HCT116 (cell line): ENCODE data around the gene LRRC4B. TPM values are rescaled to one million over a fixed set of nuclear protein-coding genes. Genes with fewer than 3 reads are reported as not detected.

Source experiments
- ATAC-seq: fragments of 200-7000 bp; cut with Tn5 transposase; 2 replicates; pipeline ENCODE4 v1.9.1; 2020; ENCODE audit warnings: mild to moderate bottlenecking, moderate library complexity
- BruUV-seq: library from RNA; stranded (reverse); fragments of 400-500 nt; replicated peaks from 2 replicates; lab custom pipeline; 2021; lab: Mats Ljungman, UMichigan
- CTCF ChIA-PET: fragments of 300-600 bp; sonication (Branson Sonifier 250); formaldehyde crosslinking; loops from one replicate; lab custom pipeline; 2021; ENCODE audit warnings: antibody characterized with exemption; lab: Charles Lee
- POLR2A ChIA-PET: fragments of 300-600, 350-600 bp; sonication (Branson Sonifier 250); formaldehyde crosslinking; loops from one replicate; lab custom pipeline; 2021; ENCODE audit warnings: antibody characterized with exemption; lab: Charles Lee
- RAD21 ChIA-PET, 2 experiments: fragments of 300-600 bp; sonication (Branson Sonifier 250); formaldehyde crosslinking; loops; one replicate each; lab custom pipeline; 2023; ENCODE audit warnings: low total read pairs in 2 of 2; ENCODE audit not compliant: uncharacterized antibody in 2 of 2, unreplicated experiment in 2 of 2, low non-redundant PET in 1 of 2; lab: Charles Lee
- DNase-seq: peaks from one replicate; pipeline ENCODE4 v3.0.0-alpha.2; 2010; ENCODE audit warnings: low read depth, low spot score
- H2AFZ ChIP-seq: fragments of 200-600 bp; shearing (Covaris generic), sonication (generic); 2 replicates; pipeline ENCODE4 v1.6.1; 2017; ENCODE audit warnings: low read depth, mixed run types, mixed read lengths, antibody characterized with exemption, low read length; ENCODE audit not compliant: poor library complexity, severe bottlenecking
- H3K27ac ChIP-seq: 2 replicates; pipeline ENCODE4 v1.5.1; 2012; ENCODE audit warnings: low read depth, low read length
- H3K27me3 ChIP-seq: fragments of 200-600 bp; sonication (generic); 2 replicates; pipeline ENCODE4 v1.6.1; 2016; ENCODE audit warnings: mixed run types, low read length, mixed read lengths; ENCODE audit not compliant: insufficient read depth
- H3K36me3 ChIP-seq, 2 experiments: fragments of 200-500 bp in 1 of 2; fragments of 200-600 bp in 1 of 2; sonication (Bioruptor generic) in 1 of 2; sonication (generic) in 1 of 2; 2 replicates each; pipeline versions ENCODE4 v1.5.1 to v1.6.1; 2014 to 2016; ENCODE audit warnings: low read length in 2 of 2, inconsistent platforms in 1 of 2, mixed read lengths in 1 of 2, mixed run types in 1 of 2; ENCODE audit not compliant: insufficient read depth in 2 of 2, control insufficient read depth in 1 of 2
- H3K4me1 ChIP-seq, 2 experiments: fragments of 200-600 bp in 1 of 2; sonication (generic) in 1 of 2; 2 replicates each; pipeline versions ENCODE4 v1.5.1 to v1.6.1; 2012 to 2017; ENCODE audit warnings: low read length in 2 of 2, inconsistent platforms in 1 of 2, mild to moderate bottlenecking in 1 of 2, mixed read lengths in 1 of 2, mixed run types in 1 of 2, moderate library complexity in 1 of 2; ENCODE audit not compliant: insufficient read depth in 2 of 2, control insufficient read depth in 1 of 2
- H3K4me2 ChIP-seq: fragments of 200-600 bp; sonication (generic); 2 replicates; pipeline ENCODE4 v1.6.1; 2017; ENCODE audit warnings: mixed run types, low read length, mixed read lengths
- H3K4me3 ChIP-seq, 2 experiments: fragments of 200-600 bp in 1 of 2; sonication (generic) in 1 of 2; replicated peaks in 1 of 2; 2 replicates each; pipeline ENCODE4 v1.5.1; 2011 to 2016; ENCODE audit warnings: low read length in 2 of 2, control low read depth in 1 of 2, low read depth in 1 of 2, mild to moderate bottlenecking in 1 of 2, mixed read lengths in 1 of 2, mixed run types in 1 of 2
- H3K79me2 ChIP-seq: fragments of 200-600 bp; sonication (generic); 2 replicates; pipeline ENCODE4 v1.6.1; 2017; ENCODE audit warnings: mild to moderate bottlenecking, mixed run types, low read length, moderate library complexity, mixed read lengths; ENCODE audit not compliant: insufficient read depth
- H3K9ac ChIP-seq: fragments of 200-600 bp; sonication (generic); 2 replicates; pipeline ENCODE4 v1.6.1; 2016; ENCODE audit warnings: low read length, mixed read lengths
- H3K9me2 ChIP-seq: fragments of 200-600 bp; sonication (generic), shearing (Covaris generic); 2 replicates; pipeline ENCODE4 v1.6.1; 2017; ENCODE audit warnings: mixed run types, mild to moderate bottlenecking, moderate library complexity; ENCODE audit not compliant: insufficient read depth
- H3K9me3 ChIP-seq, 2 experiments: fragments of 200-500 bp in 1 of 2; fragments of 200-600 bp in 1 of 2; sonication (Bioruptor generic) in 1 of 2; sonication (generic) in 1 of 2; 2 replicates each; pipeline ENCODE4 v1.6.1; 2014 to 2017; ENCODE audit warnings: low read length in 2 of 2, mixed read lengths in 2 of 2, inconsistent platforms in 1 of 2, low read depth in 1 of 2, mild to moderate bottlenecking in 1 of 2, mixed run types in 1 of 2, moderate library complexity in 1 of 2; ENCODE audit not compliant: control insufficient read depth in 1 of 2, insufficient read depth in 1 of 2
- H4K20me1 ChIP-seq: fragments of 200-600 bp; sonication (generic), shearing (Covaris generic); 2 replicates; pipeline ENCODE4 v1.6.1; 2017; ENCODE audit warnings: mixed run types, mild to moderate bottlenecking, moderate library complexity; ENCODE audit not compliant: insufficient read depth
- CEBPB ChIP-seq: IDR thresholded peaks from 2 replicates; pipeline ENCODE4 v1.6.1; 2012; ENCODE audit warnings: low read depth
- CTCF ChIP-seq, 3 experiments: fragments of 200-600 bp in 1 of 3; sonication (generic) in 1 of 3; IDR thresholded peaks in 2 of 3; conservative IDR thresholded peaks in 1 of 3; 2 replicates each; pipeline ENCODE4 v1.5.1; 2012 to 2017; ENCODE audit warnings: low read depth in 2 of 3, low read length in 2 of 3, antibody characterized with exemption in 1 of 3, borderline replicate concordance in 1 of 3, control low read depth in 1 of 3, mild to moderate bottlenecking in 1 of 3, mixed read lengths in 1 of 3, mixed run types in 1 of 3, moderate library complexity in 1 of 3; ENCODE audit not compliant: insufficient read depth in 1 of 3
- EZH2phosphoT487 ChIP-seq: fragments of 200-600 bp; IDR thresholded peaks from 2 replicates; pipeline ENCODE4 v1.6.1; 2018; ENCODE audit warnings: antibody characterized with exemption, borderline replicate concordance
- FOSL1 ChIP-seq: IDR thresholded peaks from 2 replicates; pipeline ENCODE4 v1.6.1; 2012; ENCODE audit warnings: low read depth
- YY1 ChIP-seq: IDR thresholded peaks from 2 replicates; pipeline ENCODE4 v1.6.1; 2011; ENCODE audit warnings: low read length, low read depth, moderate library complexity, mild to moderate bottlenecking; ENCODE audit not compliant: insufficient replicate concordance; ENCODE audit errors: extremely low read depth
- ZBTB33 ChIP-seq: IDR thresholded peaks from 2 replicates; pipeline ENCODE4 v1.6.1; 2011; ENCODE audit warnings: mild to moderate bottlenecking, low read length, moderate library complexity; ENCODE audit not compliant: insufficient replicate concordance; ENCODE audit errors: extremely low read depth
- intact Hi-C: fragments of 100-400 bp; cut with micrococcal nuclease; formaldehyde crosslinking; loops from 2 replicates; pipeline ENCODE4 v1.10.0; 2022
- total RNA-seq: library from RNA; stranded (reverse); gene quantifications from one replicate; pipeline ENCODE4 v1.2.1, GENCODE V29; 2021; ENCODE audit not compliant: unreplicated experiment
- TF ChIP-seq, protein P1 (sequence below): IDR thresholded peaks from 2 replicates; pipeline ENCODE4 v1.6.1; 2012

LRRC4B gene
- total RNA-seq, 1 experiment from 2014 or later = 0.89 TPM

- Histone ChIP-seq H3K9ac (no peak overlapping the region), H3K9me2 (no peaks in the 10 kb centered on the region), H3K36me3 (no peaks in the 10 kb centered on the region), H3K27ac (no peak overlapping the region), H3K4me3 (no peak overlapping the region), H3K79me2 (no peaks in the 10 kb centered on the region), H3K4me2 (no peak overlapping the region), H2AFZ (no peak overlapping the region), H3K9me3 (peaks cover 7 to 20% of the 10 kb centered on the region in 2 experiments; a peak in 3 of 4 replicates), H3K4me1 (no peaks in the 10 kb centered on the region), H4K20me1 (no peaks in the 10 kb centered on the region), H3K27me3 (no peaks in the 10 kb centered on the region)
- POLR2A ChIA-PET = no interaction called here
- intact Hi-C loops = loop anchor here (1.0 to 10.0 kb wide), 4 partner anchors 118 to 386 kb away; no protein-coding TSS in a partner anchor
- no peak for ATAC-seq
- DNase-seq = no peak
- RAD21 ChIA-PET = interaction anchor here in 1 of 2 experiments (2.1 kb wide), 1 partner anchor 19 kb away, joined by 7 read pairs; no protein-coding TSS in a partner anchor
- TF ChIP-seq, protein P1, sequence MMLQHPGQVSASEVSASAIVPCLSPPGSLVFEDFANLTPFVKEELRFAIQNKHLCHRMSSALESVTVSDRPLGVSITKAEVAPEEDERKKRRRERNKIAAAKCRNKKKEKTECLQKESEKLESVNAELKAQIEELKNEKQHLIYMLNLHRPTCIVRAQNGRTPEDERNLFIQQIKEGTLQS = no peak
- no peak for TF ChIP-seq CEBPB
- peak in 2 of 3 experiments; percentile 11 to 30; a peak in 2 of 6 replicates for TF ChIP-seq CTCF (IDR thresholded peaks at IDR 0.05 in 2 of 3, conservative IDR thresholded peaks at IDR 0.05 in 1 of 3; ENCODE audit: borderline replicate concordance in 1 of 3, insufficient read depth in 1 of 3, low read depth in 2 of 3, low read length in 2 of 3)
- CTCF ChIA-PET = interaction anchor here (0.9 to 3.6 kb wide), 10 partner anchors 12 to 385 kb away, joined by 3 to 40 read pairs (median 10); partner anchors contain the start of genes JOSD2 and KCNC3
- BruUV-seq = no TSS peak
Observed at GRCh38 chr19:50536662-50537305, 31.5 kb downstream of the LRRC4B start.

DNA sequence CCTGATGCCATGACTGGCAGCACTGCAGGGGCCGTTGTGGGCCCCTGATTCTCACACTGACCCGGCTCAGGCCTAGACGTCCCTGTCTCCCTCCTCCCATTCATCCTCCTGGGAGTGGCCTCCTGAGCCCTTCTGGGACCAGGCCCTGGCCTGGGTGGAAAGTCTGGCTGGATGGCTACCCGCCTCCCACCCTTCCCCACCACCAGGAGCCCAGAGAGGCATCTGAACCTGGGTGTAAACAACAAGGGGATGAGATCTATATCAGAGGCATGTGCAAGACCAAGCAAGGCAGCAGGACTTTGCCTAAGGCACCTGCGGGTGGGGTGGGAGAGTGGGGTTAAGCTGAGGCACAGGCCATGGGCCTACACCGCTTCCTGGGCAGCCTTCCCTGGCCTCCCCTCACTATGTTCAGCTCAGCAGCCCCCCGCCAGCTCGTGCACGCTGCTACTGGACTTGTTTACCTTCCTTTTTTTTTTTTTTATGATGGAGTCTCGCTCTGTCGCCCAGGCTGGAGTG lies 32.5 kb downstream of the LRRC4B start:
- ChIA-PET RAD21 (no interaction called here), POLR2A (no interaction called here), CTCF (interaction anchor here (2.9 to 3.6 kb wide), 4 partner anchors 13 to 386 kb away, joined by 10 to 40 read pairs (median 16); no protein-coding TSS in a partner anchor)
- Histone ChIP-seq H3K4me1 (no peaks in the 10 kb centered on the region), H3K36me3 (no peaks in the 10 kb centered on the region), H4K20me1 (no peaks in the 10 kb centered on the region), H3K9me2 (no peaks in the 10 kb centered on the region), H3K9me3 (peaks cover 7 to 20% of the 10 kb centered on the region in 2 experiments; a peak in 3 of 4 replicates), H3K4me3 (no peak overlapping the region), H3K27me3 (no peaks in the 10 kb centered on the region), H3K9ac (no peak overlapping the region), H3K4me2 (no peak overlapping the region), H3K27ac (no peak overlapping the region), H3K79me2 (no peaks in the 10 kb centered on the region), H2AFZ (no peak overlapping the region)
- intact Hi-C loops = loop anchor here (5.0 to 10.0 kb wide), 2 partner anchors 119 to 172 kb away; no protein-coding TSS in a partner anchor
- no peak for DNase-seq
- no peak for TF ChIP-seq ZBTB33
- no peak for TF ChIP-seq FOSL1
- TF ChIP-seq YY1 = no peak
- no peak for TF ChIP-seq EZH2phosphoT487
- no TSS peak for BruUV-seq
- no peak for ATAC-seq
